NCI-H1930 (cell line): ENCODE measurements around the gene PIPOX.

ENCODE experiments used
- DNase-seq, 2 experiments: peaks; one replicate each; lab custom pipeline; 2025; lab: John Stamatoyannopoulos, UW

PIPOX gene

DNA sequence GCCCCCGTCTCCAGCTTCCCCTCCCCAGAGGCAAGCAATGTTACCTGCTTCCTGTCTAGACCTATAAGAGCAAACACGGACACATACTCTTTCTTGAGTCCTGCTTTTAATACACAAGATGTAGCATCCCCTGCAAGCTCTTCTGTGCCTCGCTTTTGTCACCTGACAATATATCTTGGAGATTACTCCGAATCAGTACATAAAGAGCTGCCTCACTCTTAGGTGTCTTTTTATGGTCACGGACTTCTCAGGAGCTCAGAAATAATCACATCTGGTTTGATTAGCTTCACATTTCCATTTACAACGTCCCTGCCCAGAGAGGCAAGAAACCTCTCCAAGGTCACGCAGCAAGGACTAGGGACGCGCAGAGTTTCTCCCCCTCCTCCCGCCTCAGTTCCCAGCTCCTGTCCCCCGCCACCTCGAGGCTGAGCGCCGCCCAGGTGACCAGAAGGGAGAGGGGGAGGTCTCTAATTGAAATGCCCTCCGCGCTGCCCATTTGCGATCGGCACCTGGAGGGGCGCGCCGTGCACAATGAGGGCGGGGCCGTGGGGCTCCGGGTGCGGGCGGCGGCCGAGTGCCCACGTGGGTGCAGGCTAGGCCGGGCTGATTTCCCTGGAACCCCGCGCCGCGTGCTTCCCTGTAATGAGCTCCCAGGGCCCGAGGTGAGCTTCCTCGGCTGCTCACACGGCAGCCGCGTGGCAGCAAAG is 23.3 kb upstream of the PIPOX start:
- no peak for DNase-seq

DNA sequence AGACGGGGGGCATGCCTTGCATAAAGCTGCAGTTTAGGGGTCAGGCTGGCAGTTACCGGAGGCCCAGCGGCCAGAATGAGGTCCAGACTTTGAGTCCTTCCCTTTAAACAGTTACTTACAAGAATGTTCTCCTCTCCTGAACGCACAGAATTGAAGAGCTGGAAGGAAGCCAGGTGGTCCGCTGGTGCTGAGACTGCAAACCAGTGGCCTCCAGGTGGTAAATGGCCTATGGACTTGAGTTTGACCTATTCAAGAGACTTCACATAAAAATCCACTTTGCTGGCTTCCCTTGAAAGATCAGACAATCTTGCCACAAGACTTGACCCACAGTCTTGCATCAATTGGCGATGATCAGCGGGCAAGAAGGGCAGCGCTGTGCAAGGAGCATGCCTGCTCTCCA is 22.4 kb upstream of the PIPOX start:
- DNase-seq = no peak

DNA sequence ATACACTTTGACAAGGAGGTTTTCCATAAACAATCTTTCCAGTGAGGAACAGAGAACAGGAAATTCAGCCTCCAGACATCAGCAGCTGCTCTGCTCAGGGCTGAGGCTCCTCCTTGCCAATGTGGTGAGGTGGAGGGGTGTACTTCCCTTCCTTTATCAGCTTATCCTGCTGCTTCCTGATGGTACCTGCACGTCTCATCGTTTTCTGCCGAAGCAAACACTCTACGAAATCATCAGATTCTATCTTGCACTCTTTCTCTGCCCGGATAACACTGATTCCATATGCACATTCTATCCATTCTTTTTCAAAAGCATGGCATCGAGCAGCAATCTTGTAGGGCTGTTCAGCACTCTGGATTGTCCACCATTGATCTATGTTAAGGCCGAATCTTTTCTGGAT is 21.7 kb upstream of the PIPOX start:
- DNase-seq = no peak

DNA sequence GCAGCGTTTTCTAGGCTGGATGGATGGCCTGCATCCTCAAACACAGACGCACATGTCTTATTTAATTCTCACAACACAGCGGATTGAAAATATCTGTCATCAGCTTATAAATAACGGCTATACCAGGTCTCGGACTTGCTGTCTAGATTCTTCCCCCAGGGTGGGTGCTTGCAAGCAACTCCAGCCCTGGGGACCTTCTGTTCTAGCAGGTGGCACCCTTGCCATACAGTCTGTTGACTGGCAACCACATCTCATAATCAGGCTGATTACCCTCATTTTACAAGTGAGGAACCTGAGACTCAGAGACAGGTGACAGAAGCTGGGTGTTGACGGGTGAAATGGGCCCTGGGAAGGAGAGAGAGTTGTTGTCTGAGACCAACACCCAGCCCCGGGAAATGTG is 20.9 kb upstream of the PIPOX start:
- DNase-seq = no peak

DNA sequence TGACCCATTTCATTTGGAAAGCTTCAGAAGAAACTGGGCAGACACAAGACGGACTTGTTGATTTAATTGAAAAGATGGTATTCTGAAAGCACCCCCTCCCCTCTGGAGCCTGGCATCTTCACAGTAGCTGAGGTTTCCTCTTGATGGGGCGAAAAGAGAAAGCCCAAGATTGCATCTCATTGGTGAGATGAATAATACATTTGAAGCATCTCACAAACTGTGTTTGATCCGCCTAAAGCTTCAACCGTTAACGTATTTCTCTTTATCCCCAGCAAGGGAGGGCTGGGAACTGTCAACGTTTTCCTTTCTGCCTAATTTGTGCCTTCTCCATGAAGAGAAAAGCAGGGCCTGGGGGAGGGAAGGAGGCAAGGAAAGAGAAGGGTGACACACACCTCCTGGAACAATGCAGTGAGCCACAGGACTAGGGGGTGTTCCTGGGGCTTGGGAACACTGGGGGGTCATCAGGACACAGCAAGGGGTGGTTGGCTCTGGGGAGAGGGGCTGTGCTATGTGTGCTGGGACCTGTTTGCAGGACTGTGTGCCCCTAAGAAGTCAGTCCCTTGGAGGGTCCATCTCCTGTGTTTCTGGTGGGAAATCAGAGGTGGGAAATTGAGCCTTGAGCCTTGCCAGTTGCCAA is 18.5 kb upstream of the PIPOX start:
- no peak for DNase-seq

DNA sequence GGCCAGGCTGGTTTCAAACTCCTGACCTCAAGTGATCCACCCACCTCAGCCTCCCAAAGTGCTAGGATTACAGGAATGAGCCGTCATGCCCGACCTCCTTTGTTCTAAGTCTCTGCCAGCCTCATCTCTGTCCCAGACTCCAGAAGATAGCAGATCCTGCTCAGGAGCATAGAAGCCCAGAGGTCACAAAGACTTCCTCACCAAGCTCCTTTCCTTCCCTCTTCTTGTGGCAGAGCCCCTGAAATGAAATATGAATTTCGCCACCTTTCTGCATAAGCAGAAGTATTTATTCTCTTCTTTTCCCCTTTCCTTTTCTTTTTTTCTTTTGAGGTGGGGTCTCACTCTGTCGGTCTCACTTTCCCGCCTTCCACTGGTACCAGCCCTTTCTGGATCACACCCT is 11.5 kb upstream of the PIPOX start:
- DNase-seq = no peak

DNA sequence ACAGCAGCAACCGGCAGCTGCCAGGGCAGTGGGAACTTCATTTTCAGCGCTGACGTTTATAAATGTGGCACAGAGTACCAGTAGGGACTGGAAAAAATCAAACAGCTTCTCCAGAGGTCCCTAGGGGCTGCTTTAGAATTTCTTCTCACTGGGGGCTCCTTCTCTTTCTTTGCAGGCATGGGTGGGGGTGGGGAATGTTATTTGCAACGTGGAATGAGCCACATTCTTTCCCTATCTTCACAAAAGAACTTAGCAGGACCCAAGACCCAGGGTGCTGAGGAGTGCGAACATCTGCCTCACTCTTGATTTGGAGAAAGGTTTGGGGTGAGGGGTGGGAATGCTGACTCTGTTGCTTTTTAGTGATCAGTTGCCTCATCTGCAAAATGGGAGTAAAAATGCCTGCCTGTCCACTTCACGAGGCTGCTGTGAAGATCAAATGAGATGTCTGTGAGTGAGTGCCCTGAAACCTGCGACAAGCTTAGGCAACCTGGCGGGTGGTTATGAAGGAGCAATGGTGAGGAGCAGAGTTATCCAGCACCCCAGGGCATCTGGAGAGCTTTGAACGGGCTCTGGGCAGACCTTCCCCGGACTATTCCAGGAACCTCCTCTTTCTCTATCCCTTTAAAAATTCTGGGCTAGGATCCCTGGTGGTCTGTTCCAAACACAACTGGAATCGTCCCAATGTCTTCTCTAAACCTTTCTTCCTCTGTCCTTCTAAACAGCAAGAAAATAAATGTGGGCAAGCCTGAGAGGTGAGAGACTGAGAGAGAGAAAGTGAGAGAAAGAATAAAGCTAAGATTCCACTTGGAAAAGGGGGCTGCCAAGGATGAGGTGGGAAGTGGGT is 10.7 kb upstream of the PIPOX start:
- no peak for DNase-seq

DNA sequence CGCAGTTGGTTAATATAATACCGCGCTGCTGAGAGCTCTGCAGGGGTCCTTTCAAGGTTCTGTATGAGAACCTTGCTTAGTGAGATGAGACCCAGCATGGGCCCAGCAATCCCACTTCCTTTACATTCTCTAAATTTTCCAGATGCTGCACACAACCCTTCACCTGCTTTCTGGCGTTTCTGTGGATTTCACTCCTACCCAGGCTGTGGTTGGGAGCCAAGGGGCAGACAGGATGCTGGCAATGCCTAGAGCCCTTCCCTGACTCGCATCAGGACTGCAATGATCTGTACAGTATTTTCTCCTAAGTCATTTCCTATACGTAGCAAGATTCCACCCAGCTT is 10.1 kb upstream of the PIPOX start:
- DNase-seq = no peak

DNA sequence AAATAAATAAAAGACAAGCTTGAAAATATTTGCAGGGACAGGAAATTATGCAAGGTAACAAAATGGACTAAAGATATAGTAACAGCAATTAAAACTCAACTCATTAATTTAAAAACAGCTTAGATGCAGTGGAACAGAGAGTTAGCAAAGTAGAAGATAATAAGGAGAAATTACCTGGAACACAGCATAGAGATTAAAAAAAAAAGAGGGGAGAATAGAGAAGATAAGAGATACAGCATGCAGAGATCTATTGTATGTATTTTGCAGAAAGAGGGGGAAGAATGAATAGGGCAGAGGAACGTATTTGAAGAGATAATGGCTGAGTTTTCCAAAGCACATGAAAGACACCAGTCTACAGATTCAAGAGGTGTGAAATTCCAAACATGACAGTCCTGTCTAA is 8.4 kb upstream of the PIPOX start:
- no peak for DNase-seq

DNA sequence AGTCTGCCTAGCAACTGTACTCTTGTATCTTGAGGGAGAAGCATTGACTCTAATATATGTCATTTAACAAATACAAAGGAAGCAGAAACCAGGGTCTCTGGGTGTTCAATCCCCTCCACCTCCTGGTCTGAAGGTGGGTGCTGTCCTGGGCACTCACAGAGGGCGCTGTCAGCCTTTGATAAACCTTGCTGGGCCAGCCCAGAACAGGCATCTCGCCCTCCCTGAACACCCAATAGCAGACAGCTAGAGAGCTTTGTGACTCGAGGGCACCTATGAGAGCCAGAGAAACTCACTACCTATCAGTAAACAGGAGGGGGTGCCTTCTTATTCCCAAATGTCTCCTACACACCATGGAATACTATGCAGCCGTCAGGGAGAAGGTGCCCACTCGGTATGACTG is 6.4 kb upstream of the PIPOX start:
- DNase-seq = no peak

DNA sequence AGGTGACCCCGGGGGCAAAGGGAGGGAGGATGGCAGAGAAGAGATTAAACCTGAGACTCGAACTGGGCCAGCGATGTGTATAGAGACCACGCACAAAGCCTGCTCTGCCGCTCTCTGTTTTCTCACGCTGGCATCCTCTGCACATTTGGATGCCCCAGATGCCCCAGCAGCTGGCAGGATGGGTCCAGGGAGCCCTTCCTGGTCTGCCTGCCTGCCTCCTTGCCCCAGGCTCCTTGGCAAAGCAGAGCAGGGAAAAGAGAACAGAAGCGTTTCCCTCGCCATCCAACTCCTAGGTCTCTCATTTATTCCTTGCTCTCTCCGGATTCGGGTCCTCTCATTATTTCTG is 5.2 kb upstream of the PIPOX start:
- no peak for DNase-seq

DNA sequence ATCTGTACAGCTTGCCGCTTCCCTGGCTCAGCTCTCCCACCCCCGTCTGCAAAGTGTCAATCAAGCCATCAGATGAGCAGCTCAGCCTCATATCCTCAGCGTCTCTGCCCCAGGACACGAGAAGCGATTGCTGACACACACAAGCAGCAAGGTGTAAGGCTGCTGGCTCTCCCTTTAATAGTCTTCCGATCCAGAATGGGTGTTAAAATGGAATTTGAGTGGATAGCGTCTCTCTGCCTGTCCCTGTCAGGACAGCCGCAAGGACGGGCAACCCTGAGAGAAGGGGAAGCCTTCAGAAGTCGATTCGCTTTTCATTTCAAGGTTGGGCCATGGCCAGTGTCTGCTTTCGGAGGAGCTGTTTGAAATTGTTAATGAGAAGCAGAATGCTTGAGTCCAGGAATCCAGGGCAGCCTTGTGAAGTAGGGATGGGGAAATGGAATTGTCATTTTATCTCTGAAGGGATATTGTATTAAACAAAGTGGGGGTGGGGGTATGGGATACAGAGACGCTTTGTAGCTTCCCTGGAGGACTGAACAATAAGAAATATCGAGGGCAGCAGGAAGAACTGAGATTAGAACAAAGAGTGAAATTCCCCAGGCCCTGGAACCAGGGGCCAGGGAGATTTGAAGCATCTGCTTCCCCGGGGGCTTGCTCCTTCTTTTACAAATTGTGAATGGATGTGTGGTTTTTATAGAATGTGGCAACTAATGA is 4.7 kb upstream of the PIPOX start:
- DNase-seq = no peak

DNA sequence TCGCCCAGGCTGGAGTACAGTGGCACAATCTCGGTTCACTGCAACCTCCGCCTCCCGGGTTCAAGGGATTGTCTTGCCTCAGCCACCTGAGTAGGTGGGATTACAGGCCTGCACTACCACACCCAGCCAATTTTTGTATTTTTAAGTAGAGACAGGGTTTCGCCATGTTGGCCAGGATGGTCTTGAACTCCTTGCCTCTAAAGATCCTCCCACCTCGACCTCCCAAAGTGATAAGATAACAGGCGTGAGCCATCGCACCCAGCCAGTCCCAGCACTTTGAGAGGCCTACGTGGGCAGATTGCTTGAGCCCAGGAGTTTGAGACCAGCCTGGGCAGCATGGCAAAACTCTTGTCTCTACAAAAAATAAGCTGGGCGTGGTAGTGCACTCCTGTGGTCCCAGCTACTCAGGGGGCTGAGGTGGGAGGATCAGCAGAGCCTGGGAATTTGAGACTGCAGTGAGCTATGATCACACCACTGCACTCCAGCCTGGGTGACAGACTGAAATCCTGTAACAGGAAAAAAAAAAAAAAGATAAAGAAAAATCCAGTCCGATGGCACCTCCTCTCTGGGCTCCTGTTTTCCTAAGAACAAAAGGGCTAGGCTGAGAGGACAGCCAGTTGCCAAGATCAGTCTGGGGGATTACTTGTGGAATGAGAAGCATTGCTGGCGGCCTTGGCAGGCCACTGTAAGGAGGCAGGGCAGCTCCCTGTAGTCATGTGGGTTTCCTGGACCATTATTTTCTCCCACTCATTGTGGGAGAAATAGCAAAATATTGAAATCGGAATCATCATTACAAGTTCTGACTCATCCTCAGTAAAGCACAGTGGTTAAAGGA is 3.0 kb upstream of the PIPOX start:
- no peak for DNase-seq

DNA sequence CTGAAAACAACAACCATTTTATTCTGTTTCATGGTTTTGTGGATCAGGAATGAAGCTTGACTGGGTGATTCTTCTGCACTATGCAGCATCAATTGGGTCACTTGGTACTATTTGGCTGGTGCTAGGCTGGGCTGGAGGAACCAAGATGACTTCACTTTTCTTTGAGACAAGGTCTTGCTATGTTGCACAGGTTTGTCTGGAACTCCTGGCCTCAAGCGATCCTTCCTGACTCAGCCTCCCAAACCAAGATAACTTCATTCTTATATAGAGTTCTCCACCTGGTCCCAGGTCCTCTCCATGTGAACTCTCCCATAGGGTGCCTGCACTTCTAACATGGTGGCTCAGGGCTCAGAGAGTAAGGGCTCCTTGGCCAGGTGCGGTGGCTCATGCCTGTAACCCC is 1.9 kb upstream of the PIPOX start:
- DNase-seq = no peak

DNA sequence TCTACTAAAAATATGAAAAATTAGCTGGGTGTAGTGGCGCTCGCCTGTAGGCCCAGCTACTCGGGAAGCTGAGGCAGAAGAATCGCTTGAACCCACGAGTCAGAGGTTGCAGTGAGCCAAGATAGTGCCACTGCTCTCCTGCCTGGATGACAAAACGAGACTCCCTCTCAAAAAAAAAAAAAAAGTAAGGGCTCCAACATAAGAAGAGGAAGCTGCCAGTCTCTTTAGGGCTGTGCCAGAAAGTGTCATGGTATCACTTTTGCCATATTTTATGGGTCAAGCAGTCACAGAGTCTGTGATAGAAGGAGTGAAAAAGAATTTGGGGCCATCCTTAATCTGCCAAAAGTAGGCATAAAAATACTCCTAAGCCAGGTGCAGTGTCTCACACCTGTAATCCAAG is 1.4 kb upstream of the PIPOX start:
- DNase-seq = no peak

DNA sequence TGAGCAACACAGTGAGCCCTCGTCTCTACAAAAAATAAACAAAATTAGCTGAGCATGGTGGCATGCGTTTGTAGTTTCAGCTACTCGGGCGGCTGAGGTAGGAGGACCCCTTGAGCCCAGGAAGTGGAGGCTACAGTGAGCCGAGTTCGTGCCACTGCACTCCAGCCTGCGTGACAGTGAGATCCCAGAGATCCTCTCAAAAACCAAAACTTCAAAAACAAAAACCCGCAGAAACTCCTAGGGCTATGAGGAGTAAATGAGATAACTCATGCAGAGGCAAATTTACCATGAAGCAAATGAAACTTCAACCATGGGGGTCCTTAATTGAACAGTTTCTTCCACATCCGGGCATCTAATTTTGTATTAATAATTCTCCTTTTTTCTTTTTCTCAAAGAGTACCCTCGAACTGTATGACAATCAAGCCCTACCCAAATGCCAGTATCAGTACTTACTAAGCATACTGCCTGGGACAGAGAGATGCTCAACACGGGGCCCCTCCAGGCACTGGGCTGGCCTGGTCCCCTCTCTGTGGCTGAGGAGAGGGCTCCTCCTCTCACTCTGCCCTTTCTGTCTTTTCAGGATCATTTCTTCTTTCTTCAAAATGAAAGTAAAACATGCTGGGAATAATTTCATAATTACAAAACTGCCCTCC is 789 bp upstream of the PIPOX start:
- no peak for DNase-seq

DNA sequence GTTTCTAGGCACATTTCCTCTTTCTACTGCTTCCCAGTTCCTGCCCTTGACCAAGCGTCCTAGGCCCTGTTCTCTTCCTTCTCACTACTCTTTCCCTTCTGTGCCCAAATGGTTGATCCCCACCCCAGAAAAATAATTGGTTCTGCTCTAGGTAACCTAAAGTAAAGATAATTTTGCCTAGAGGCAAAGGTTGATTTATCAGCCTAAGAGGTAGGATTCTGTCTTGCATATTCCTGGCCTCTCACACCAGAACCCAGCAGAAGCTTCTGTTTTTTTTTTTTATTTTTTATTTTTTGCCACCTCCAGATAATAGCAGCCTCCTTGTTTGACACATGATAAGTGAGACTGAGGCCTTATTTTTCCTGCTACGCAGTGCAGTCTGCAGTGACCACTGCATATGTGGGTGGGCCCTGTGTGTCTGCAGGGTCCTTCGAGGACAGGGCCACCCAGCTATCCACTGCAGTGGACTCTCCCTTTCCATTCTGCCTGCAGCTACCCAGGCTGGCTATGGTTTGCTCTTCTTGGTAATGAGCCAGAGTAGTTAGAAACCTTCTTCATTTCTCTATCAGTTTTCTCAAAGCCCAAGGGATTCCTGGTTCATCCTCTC is 701 bp downstream of the PIPOX start:
- no peak for DNase-seq

DNA sequence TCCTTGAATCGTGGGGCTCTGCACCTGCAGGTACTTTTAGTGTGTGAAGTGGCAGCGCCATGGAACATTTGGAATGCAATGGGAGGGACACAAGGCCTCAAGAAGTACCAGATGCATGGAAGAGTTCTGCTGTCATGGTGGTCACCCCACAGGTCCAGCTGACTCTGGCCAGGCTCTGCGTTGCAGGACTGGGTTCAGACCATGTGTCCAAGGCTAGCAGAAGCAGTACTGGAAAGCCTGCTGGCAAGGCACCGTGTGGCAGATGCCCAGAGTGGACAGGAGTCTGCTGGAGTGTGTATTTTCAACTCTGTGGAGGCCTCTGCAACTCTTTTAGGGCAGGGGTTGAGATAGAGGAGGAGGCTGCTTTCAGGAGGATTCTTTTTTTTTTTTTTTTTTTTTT is 2.1 kb downstream of the PIPOX start:
- DNase-seq = no peak

DNA sequence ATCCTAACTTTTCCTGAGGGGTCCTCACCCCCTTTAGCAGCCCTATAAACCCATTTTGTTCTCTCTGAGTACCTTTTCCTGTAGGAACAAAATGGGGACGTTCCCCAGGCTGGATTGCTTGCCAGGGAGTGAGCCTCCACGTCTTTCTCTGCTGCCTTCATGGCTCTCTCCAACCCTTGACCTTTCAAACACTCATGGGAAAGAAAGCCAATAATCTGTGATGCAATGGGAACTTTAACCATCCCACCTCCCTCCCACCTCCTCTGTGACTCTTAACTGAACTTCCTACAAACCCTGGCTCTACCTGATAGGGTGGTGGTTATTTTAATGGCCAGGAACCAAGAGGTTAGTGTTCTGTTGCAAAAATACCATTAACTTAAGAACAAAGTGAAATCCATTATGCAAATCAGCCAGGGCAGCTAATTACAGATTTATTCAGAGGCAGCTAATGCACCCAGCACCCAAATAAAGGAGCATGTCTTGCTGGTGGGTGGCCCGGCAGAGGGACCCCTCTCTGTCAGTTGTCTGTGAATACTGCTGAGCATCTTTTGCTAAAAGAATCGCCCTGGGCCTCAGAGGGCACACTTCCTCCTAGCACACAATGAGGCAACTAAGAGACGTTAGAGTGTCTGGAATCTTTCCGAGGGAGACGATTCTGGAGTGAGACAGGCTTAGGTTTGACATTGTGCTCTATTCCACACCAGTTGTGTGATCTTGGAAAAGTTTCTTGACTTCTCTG is 3.0 kb downstream of the PIPOX start:
- DNase-seq = no peak

DNA sequence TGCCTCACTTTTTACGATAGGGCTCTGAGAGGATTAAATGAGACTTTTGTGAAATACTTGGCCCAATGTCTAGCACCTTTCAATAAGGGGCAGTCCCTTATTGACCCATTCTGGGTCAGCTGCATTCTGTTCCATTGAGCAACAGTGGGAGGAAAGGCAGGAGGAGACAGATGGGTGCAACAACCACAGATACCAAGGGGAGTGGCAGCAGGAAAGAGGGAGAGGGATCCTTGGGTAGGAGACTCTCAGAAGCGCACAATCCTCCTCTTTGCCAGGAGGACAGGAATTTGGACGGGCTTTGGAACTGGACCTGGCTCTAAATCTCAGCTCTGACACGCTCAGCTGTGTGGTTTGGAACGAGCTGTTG is 3.5 kb downstream of the PIPOX start:
- DNase-seq = no peak
